ENCODE results near the gene CRIM1.

The CRIM1 gene

DNA sequence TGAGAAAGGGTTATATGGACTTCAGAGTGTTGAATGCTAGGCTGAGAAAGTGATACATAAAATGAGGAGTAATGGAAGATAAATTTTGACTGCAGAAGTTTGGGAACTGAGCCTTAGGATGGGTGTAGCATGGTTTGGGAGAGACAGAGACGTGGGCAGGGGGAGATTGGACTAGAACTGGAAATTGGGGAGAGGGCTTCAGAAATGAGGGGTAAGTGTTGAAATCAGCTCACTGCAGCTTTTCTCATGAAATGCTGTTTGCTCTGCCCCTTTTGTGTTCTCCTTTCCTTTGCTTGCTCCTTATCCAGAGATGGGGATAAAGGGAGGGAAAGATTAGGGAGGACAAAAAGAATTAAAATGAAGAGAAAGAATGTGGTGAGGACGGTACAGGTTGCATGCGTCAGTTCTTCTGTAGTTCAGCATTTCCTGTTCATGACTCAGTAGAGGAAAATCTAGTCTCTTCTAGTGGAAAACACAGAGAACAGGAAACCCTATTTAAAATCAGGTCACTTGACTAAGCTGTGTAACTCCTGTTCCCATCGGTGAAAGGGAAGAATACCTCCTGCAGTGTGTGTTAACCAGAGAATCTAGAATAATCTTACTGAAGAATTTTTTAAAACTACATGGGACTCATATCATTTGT, 105.6 kb downstream of the CRIM1 start:
- TF ChIP-seq, protein P1, sequence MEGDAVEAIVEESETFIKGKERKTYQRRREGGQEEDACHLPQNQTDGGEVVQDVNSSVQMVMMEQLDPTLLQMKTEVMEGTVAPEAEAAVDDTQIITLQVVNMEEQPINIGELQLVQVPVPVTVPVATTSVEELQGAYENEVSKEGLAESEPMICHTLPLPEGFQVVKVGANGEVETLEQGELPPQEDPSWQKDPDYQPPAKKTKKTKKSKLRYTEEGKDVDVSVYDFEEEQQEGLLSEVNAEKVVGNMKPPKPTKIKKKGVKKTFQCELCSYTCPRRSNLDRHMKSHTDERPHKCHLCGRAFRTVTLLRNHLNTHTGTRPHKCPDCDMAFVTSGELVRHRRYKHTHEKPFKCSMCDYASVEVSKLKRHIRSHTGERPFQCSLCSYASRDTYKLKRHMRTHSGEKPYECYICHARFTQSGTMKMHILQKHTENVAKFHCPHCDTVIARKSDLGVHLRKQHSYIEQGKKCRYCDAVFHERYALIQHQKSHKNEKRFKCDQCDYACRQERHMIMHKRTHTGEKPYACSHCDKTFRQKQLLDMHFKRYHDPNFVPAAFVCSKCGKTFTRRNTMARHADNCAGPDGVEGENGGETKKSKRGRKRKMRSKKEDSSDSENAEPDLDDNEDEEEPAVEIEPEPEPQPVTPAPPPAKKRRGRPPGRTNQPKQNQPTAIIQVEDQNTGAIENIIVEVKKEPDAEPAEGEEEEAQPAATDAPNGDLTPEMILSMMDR (IDR thresholded peaks at IDR 0.05) = no peak
- Mint-ChIP-seq H3K9me3 (no peaks in the 10 kb centered on the region), H3K36me3 (ENCODE audit: low read depth) (peaks cover 11% of the 10 kb centered on the region), H3K27me3 (ENCODE audit: low read depth, poor library complexity) (no peaks in the 10 kb centered on the region), H3K4me1 (peaks cover 6% of the 10 kb centered on the region), H3K4me3 (no peak overlapping the region), H3K27ac (no peak overlapping the region)
- no peak for DNase-seq

DNA sequence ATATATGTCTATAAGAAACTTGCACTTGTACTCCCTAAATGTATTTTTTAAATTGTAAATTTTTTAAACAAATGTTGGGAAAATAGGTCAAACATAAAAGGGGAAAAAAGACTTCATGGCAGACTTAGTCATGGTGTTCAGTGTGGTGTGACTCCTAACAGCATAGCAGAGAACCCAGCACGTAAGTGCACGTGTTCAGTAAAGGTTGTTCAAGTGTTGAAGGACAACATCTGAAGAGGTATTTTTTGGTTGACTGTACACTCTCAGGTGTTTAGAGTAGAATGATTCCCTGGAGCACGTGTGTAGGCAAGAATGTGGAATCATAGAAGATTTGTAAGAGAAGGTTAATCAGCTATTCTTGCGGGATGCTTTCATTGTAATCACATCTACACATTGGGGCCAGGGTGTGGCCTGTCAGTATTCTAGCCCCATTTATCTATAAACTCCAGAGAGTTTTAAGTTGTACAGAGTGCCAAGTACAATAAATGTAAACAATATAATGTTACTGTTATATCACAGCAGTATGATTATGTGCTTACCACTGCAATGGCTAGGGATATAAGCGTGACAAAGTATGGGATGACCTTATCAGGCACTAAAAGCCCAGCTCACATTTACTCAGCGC, 106.8 kb downstream of the CRIM1 start:
- H3K9me3 Mint-ChIP-seq = no peaks in the 10 kb centered on the region
- H3K27me3 Mint-ChIP-seq (ENCODE audit: low read depth, poor library complexity) = no peaks in the 10 kb centered on the region
- H3K4me3 Mint-ChIP-seq = no peak overlapping the region
- peaks cover 6% of the 10 kb centered on the region for H3K4me1 Mint-ChIP-seq
- H3K36me3 Mint-ChIP-seq (ENCODE audit: low read depth) = peaks cover 23% of the 10 kb centered on the region
- H3K27ac Mint-ChIP-seq = no peak overlapping the region
- TF ChIP-seq, protein P1 (IDR thresholded peaks at IDR 0.05) = no peak
- no peak for DNase-seq

DNA sequence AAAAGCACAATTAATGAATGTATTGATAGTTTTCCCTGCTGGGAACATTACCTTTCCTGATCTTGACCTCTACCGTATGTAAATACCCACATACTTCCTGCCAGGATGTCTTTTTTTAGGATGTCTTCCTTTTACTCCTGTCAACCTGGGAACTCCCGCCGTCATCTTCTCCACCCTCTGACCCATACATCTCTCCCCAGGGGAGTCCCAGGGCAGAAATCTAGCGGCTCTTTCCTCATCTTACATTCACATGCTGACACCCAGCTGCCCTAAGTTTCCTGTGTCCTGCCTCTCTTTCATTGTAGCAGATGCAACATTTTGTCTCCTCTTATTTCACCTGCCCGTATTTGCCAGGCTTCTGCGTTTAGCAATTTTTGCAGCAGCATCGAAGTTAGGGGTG, 107.8 kb downstream of the CRIM1 start:
- Mint-ChIP-seq H3K27ac (no peak overlapping the region), H3K9me3 (no peaks in the 10 kb centered on the region), H3K27me3 (ENCODE audit: low read depth, poor library complexity) (no peaks in the 10 kb centered on the region), H3K4me3 (no peak overlapping the region), H3K36me3 (ENCODE audit: low read depth) (peaks cover 31% of the 10 kb centered on the region), H3K4me1 (peaks cover 6% of the 10 kb centered on the region)
- DNase-seq = no peak
- TF ChIP-seq, protein P1 (IDR thresholded peaks at IDR 0.05) = no peak

DNA sequence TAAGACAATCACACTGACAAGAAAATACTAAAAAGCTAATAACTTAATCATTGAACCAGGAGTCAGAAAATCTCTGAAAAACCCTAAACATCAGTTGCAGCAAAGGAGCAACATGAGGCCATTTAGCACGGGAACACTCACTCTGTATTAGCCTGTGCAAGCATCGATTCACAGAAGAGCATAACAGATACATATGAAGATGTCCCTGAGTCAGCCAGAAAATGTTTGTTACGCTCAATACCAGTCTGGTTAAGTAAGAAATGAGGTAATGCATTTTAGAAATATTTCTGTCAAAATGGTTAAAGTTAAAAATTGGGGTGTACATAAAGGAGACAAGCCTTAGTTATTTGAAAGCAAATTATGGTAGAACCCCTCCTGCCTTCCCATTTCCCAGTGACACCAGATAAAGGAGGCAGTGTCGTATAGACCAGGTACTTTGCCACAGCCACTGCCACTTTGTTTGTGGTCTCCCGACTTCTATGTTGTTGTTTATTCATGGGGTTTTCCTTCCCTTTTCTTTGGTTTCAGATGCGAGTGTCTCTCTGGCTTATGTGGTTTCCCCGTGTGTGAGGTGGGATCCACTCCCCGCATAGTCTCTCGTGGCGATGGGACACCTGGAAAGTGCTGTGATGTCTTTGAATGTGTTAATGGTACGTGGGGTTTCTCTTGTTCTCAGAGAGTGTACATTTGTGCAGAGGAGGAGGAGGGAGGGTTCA, 108.6 kb downstream of the CRIM1 start:
- Mint-ChIP-seq H3K27me3 (ENCODE audit: low read depth, poor library complexity) (no peaks in the 10 kb centered on the region), H3K4me1 (peaks cover 6% of the 10 kb centered on the region), H3K27ac (peak overlapping the region; percentile 93), H3K9me3 (no peaks in the 10 kb centered on the region), H3K4me3 (no peak overlapping the region), H3K36me3 (ENCODE audit: low read depth) (peaks cover 36% of the 10 kb centered on the region)
- TF ChIP-seq, protein P1 (IDR thresholded peaks at IDR 0.05) = no peak
- no peak for DNase-seq

DNA sequence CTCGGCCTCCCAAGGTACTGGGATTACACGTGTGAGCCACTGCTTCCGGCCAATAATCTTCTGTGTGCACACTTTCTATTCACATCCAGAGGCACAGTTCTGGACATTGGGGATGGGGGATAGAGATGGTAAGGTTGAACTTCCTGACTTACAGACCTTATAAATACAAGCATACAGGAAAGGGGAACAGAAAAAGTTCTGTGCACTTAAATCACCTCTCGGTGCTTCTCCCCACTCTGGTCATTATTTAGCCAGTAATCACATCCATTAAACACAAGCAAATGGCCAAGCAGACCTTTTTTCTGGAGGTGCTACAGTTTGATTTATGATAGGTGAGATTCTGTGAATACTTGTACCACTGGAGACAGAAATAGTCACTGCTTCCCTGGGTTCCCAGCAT, 110.6 kb downstream of the CRIM1 start:
- H3K27me3 Mint-ChIP-seq (ENCODE audit: low read depth, poor library complexity) = no peaks in the 10 kb centered on the region
- DNase-seq = no peak
- H3K9me3 Mint-ChIP-seq = peaks cover 4% of the 10 kb centered on the region
- no peak overlapping the region for H3K27ac Mint-ChIP-seq
- peaks cover 53% of the 10 kb centered on the region for H3K36me3 Mint-ChIP-seq (ENCODE audit: low read depth)
- TF ChIP-seq, protein P1 (IDR thresholded peaks at IDR 0.05) = no peak
- peaks cover 12% of the 10 kb centered on the region for H3K4me1 Mint-ChIP-seq
- no peak overlapping the region for H3K4me3 Mint-ChIP-seq
